Thyroid gland (tissue), 4 donors: Measurements from ENCODE around the gene JPH2. TPM values are rescaled to one million over a fixed set of nuclear protein-coding genes. Genes with fewer than 3 reads are reported as not detected.
"Not testable (repeated sequence)": the region's sequence is repeated elsewhere in the genome, so short reads cannot be mapped to it uniquely, and the experiment has no call there.

Experiments
- DNase-seq, 2 donors: peaks; one replicate each; pipeline ENCODE4 v3.0.0-alpha.2; 2019
- H3K27ac ChIP-seq, 3 donors: fragments of 200-600 bp; sonication (generic); 1 replicate in 2 of 3; 2 replicates in 1 of 3; pipeline ENCODE4 v1.5.1; 2016 to 2019; ENCODE audit warnings: mild to moderate bottlenecking in 1 of 3, moderate library complexity in 1 of 3
- H3K27me3 ChIP-seq: fragments of 200-600 bp; sonication (generic); one replicate; pipeline ENCODE4 v1.5.1; 2019
- H3K36me3 ChIP-seq, 2 donors: fragments of 200-600 bp; sonication (generic); one replicate each; pipeline ENCODE4 v1.5.1; 2016 to 2019
- H3K4me1 ChIP-seq, 2 donors: fragments of 200-600 bp; sonication (generic); one replicate each; pipeline ENCODE4 v1.5.1; 2017 to 2019
- H3K4me3 ChIP-seq, 3 donors: fragments of 200-600 bp; sonication (generic); replicated peaks in 1 of 3; 1 replicate in 2 of 3; 2 replicates in 1 of 3; pipeline ENCODE4 v1.5.1; 2016; ENCODE audit warnings: mild to moderate bottlenecking in 1 of 3
- H3K9me3 ChIP-seq: fragments of 200-600 bp; sonication (generic); one replicate; pipeline ENCODE4 v1.5.1; 2017
- POLR2A ChIP-seq, 2 donors: fragments of 450-650 bp; IDR thresholded peaks; one replicate each; pipeline ENCODE4 v1.6.1; 2017; ENCODE audit warnings: antibody characterized with exemption in 2 of 2, mild to moderate bottlenecking in 2 of 2, moderate library complexity in 1 of 2
- WGBS, 2 donors: methylation state at CpG; one replicate each; pipeline ENCODE4 v1.1.5; 2017; 5-methylcytosine and 5-hydroxymethylcytosine counted together
- intact Hi-C: fragments of 100-400 bp; cut with DNase I; formaldehyde crosslinking; loops from one replicate; pipeline ENCODE4 v1.15.1; 2023
- total RNA-seq, 4 donors: library from RNA; depleted of rRNA; stranded (reverse); fragments of >200 nt; gene quantifications; one replicate each; pipeline ENCODE4 v1.2.3, GENCODE V29; 2016
- TF ChIP-seq, protein P1 (sequence below), 6 experiments: fragments of 200-600 bp in 3 of 6; fragments of 450-650 bp in 3 of 6; sonication (generic) in 3 of 6; IDR thresholded peaks; one replicate each; pipeline ENCODE4 v1.5.1; 2016 to 2019; ENCODE audit warnings: antibody characterized with exemption in 6 of 6, mild to moderate bottlenecking in 2 of 6, inconsistent platforms in 1 of 6, moderate library complexity in 1 of 6

The JPH2 gene
- total RNA-seq, 4 donors from 2014 or later = 0.67 to 2.3 (median 1.8) TPM

DNA sequence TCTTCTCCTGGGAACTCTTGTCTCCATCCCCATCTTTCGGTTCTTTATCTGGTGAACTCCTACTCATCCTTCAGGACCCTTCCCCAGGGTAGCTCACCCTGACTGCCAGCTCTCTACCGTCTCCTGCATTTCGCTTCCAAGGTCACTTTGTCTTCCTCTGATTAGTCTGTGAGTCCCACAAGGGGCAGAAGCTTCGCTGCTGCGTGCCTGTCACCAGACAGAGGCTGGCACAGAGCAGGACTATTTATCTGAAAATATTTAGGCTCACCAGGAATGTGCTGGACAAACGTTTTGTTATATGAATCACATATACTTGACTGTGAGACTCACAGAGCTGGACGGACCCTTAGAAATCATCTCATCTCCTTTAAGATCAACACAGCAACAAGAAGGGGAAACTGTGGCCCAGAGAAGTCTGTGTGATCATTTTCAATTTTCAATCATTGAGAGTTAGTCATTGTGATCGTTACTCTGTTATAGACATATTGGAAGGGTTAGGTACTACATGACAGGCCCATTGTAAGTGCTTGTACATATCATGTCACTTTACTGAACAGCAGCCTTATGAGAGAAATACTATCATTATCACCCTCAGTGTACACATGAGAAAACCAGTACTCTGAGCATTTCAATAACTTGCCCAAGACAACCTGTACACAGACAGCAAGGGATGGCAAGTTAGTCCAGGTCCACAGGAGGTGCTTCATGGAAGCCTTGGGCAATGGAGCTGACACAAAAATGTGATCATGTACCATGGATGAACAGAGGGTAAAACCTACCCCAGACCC is 51.4 kb downstream of the JPH2 start:
- intact Hi-C loops = no loop called here
- peaks cover 0 to 4% of the 10 kb centered on the region in 2 donors for H3K4me1 ChIP-seq
- H3K4me3 ChIP-seq = no peak overlapping the region
- 75 to 83% methylated on average over 8 of the region's 8 CpGs for WGBS, 2 donors
- no peak for DNase-seq
- no peak overlapping the region for H3K27ac ChIP-seq
- no peaks in the 10 kb centered on the region for H3K9me3 ChIP-seq
- no peaks in the 10 kb centered on the region for H3K36me3 ChIP-seq
- no peak for TF ChIP-seq POLR2A (IDR thresholded peaks at IDR 0.05)
- TF ChIP-seq, protein P1, sequence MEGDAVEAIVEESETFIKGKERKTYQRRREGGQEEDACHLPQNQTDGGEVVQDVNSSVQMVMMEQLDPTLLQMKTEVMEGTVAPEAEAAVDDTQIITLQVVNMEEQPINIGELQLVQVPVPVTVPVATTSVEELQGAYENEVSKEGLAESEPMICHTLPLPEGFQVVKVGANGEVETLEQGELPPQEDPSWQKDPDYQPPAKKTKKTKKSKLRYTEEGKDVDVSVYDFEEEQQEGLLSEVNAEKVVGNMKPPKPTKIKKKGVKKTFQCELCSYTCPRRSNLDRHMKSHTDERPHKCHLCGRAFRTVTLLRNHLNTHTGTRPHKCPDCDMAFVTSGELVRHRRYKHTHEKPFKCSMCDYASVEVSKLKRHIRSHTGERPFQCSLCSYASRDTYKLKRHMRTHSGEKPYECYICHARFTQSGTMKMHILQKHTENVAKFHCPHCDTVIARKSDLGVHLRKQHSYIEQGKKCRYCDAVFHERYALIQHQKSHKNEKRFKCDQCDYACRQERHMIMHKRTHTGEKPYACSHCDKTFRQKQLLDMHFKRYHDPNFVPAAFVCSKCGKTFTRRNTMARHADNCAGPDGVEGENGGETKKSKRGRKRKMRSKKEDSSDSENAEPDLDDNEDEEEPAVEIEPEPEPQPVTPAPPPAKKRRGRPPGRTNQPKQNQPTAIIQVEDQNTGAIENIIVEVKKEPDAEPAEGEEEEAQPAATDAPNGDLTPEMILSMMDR (IDR thresholded peaks at IDR 0.05) = no peak
- H3K27me3 ChIP-seq = no peaks in the 10 kb centered on the region

DNA sequence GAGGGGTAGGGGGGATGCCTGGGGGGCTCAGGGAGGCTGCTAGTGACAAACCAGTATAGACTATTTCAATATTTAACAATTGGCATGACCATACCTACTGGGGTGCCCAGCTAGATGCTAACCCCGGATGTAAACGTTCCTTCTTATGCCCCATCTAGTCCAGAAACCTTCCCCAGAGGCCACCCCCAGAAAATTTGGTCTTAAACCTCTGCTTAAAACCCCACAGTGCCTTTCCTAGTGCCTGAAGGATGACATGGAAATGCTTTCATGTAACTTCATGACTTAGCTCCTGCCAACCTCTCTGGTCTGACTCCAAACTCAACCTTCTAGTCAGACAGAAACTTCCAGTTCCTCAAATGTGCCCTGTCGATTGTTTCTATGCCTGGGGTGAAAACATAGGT is 52.0 kb downstream of the JPH2 start:
- WGBS, 2 donors = 71 to 84% methylated on average over 3 of the region's 3 CpGs
- intact Hi-C loops = no loop called here
- no peak for DNase-seq
- Histone ChIP-seq H3K9me3 (no peaks in the 10 kb centered on the region), H3K27me3 (no peaks in the 10 kb centered on the region), H3K4me3 (no peak overlapping the region), H3K4me1 (peaks cover 0 to 4% of the 10 kb centered on the region in 2 donors), H3K27ac (no peak overlapping the region), H3K36me3 (no peaks in the 10 kb centered on the region)
- TF ChIP-seq, protein P1 (IDR thresholded peaks at IDR 0.05) = no peak
- TF ChIP-seq POLR2A (IDR thresholded peaks at IDR 0.05) = no peak

DNA sequence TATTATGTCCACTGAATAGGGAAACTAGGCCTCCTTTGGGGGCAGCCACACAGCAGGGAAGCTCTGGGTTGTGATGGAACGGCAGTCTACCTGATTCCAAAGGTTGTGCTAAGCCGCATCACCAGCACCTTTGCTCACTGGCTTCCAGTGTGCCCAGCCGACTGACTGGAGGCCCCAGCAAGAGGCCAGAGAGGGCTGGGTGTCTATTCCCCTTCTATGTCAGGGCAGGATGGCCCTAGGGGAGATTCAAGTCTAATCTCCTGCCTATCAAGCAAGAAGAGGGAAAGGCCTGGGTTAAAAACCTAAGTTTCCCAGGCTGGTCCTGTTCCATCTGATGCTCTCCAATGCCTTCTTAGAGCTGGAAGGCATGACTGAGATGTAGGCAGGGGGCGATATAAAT is 53.6 kb downstream of the JPH2 start:
- Histone ChIP-seq H3K27ac (no peak overlapping the region), H3K27me3 (no peaks in the 10 kb centered on the region), H3K4me3 (no peak overlapping the region), H3K4me1 (peaks cover 0 to 4% of the 10 kb centered on the region in 2 donors), H3K36me3 (no peaks in the 10 kb centered on the region), H3K9me3 (no peaks in the 10 kb centered on the region)
- TF ChIP-seq, protein P1 (IDR thresholded peaks at IDR 0.05) = no peak
- TF ChIP-seq POLR2A (IDR thresholded peaks at IDR 0.05) = no peak
- WGBS, 2 donors = 84 to 86% methylated on average over 4 of the region's 4 CpGs
- no peak for DNase-seq
- intact Hi-C loops = no loop called here

DNA sequence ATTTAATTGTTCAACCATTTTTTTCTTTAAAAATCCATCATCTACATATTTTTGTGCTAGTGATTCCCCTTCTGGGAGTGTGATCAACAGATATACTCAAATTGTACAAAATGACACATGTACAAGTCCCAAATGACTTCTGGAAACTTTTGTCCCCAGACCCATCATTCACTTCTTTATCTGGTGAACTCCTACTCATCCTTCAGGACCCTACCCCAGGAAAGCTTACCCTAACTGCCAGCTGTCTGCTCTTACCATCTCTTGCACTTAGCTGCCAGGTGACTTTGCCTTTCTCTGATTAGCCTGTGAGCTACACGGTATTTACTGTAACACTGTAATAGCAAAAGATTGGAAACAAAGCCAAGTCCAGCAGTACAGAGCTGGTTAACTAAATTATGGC is 55.3 kb downstream of the JPH2 start:
- H3K36me3 ChIP-seq = no peaks in the 10 kb centered on the region
- H3K27me3 ChIP-seq = no peaks in the 10 kb centered on the region
- H3K27ac ChIP-seq = no peak overlapping the region
- no peak for TF ChIP-seq POLR2A (IDR thresholded peaks at IDR 0.05)
- TF ChIP-seq, protein P1 (IDR thresholded peaks at IDR 0.05) = no peak
- WGBS, 2 donors = 83 to 90% methylated on average over 1 of the region's 1 CpG
- H3K9me3 ChIP-seq = no peaks in the 10 kb centered on the region
- no peaks in the 10 kb centered on the region for H3K4me1 ChIP-seq
- H3K4me3 ChIP-seq = no peak overlapping the region
- DNase-seq = no peak
- intact Hi-C loops = no loop called here

DNA sequence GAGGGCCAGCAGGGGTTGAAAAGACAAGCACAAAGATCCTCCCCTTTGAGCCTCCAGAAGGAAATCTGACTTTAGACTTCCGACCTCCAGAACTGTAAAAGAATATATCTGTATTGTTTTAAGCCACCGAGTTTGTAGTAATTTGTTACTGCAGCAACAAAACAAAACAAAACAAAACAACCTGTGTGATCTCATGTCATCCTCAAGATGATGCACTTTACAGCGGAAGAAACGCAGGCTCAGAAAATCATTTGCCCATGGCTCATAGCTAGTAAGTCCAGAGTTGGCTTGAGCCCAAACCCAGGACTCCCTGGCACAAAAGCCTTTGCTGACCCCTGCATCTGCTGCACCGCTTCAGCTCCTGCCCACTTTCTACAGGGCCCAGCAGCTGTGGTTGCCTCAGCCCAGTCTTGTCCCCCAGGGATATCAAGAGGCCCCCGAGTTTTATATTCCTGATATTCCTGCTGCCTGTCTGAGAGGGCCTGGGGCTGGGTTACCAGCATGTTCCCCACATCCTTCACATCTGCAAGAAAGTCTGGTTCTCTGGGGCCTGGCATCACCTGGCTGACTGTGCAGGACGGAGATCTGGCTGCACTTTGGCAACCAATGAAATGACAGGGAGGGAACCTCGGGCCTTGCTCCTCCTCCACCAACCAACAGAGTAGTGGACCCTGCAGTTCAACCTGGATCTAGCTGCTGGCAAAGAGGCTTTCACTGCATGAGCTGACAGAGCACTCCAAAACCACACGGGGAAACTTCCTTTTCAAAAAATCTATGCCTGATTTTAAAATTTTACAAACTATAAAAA is 56.9 kb downstream of the JPH2 start:
- H3K4me3 ChIP-seq = no peak overlapping the region
- H3K4me1 ChIP-seq = no peaks in the 10 kb centered on the region
- intact Hi-C loops = no loop called here
- H3K27me3 ChIP-seq = no peaks in the 10 kb centered on the region
- no peak for DNase-seq
- H3K36me3 ChIP-seq = no peaks in the 10 kb centered on the region
- H3K9me3 ChIP-seq = no peaks in the 10 kb centered on the region
- WGBS, 2 donors = 56 to 63% methylated on average over 9 of the region's 9 CpGs
- H3K27ac ChIP-seq = no peak overlapping the region
- no peak for TF ChIP-seq POLR2A (IDR thresholded peaks at IDR 0.05)
- TF ChIP-seq, protein P1 (IDR thresholded peaks at IDR 0.05) = no peak

DNA sequence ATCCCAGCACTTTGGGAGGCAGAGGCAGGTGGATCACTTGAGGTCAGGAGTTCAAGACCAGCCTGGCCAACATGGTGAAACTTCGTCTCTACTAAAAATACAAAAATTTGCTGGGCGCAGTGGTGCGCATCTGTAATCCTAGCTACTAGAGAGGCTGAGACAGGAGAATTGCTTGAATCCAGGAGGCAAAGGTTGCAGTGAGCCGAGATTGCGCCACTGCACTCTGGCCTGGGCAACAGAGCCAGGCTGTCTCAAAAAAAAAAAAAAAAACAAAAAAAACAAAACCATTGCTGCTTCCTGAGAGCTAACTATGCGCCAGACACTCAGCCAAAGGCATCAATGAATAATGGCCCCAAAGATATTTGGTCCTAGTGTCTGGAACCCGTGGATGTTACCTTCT is 57.7 kb downstream of the JPH2 start:
- H3K4me3 ChIP-seq, H3K9me3 ChIP-seq, H3K27me3 ChIP-seq, H3K36me3 ChIP-seq, DNase-seq, intact Hi-C loops, H3K27ac ChIP-seq, H3K4me1 ChIP-seq: not testable (repeated sequence)
- WGBS, 2 donors = 88 to 89% methylated on average over 7 of the region's 7 CpGs
